Thymus (tissue), 11 donors: Measurements from ENCODE around the gene SLC35B4. TPM values are rescaled to one million over a fixed set of nuclear protein-coding genes. Genes with fewer than 3 reads are reported as not detected.

ENCODE experiments used
- DNase-seq, 9 donors: peaks; one replicate each; pipeline ENCODE4 v3.0.0-alpha.2; 2013; ENCODE audit warnings: low spot score in 9 of 9, low read depth in 6 of 9, missing footprints in 1 of 9
- H3K27ac ChIP-seq, 2 donors: one replicate each; pipeline ENCODE4 v1.5.1; 2013; ENCODE audit warnings: control low read depth in 1 of 2, low read depth in 1 of 2, low read length in 1 of 2, mild to moderate bottlenecking in 1 of 2, moderate library complexity in 1 of 2
- H3K27me3 ChIP-seq, 2 donors: one replicate each; pipeline ENCODE4 v1.5.1; 2013; ENCODE audit warnings: low read length in 1 of 2; ENCODE audit not compliant: control insufficient read depth in 2 of 2, insufficient read depth in 1 of 2
- H3K36me3 ChIP-seq, 2 donors: one replicate each; pipeline ENCODE4 v1.5.1; 2013; ENCODE audit warnings: low read length in 1 of 2, mild to moderate bottlenecking in 1 of 2, moderate library complexity in 1 of 2; ENCODE audit not compliant: control insufficient read depth in 2 of 2, insufficient read depth in 2 of 2
- H3K4me1 ChIP-seq, 2 donors: one replicate each; pipeline ENCODE4 v1.5.1; 2013; ENCODE audit warnings: low read length in 2 of 2; ENCODE audit not compliant: control insufficient read depth in 2 of 2, insufficient read depth in 2 of 2
- H3K4me3 ChIP-seq, 2 donors: one replicate each; pipeline ENCODE4 v1.5.1; 2013; ENCODE audit warnings: low read length in 2 of 2, control low read depth in 1 of 2, mild to moderate bottlenecking in 1 of 2
- H3K9me3 ChIP-seq, 2 donors: one replicate each; pipeline ENCODE4 v1.5.1; 2013; ENCODE audit warnings: low read length in 1 of 2, mild to moderate bottlenecking in 1 of 2; ENCODE audit not compliant: control insufficient read depth in 2 of 2, insufficient read depth in 1 of 2
- whole genome bisulfite sequencing: extraction: QIAGEN DNeasy Blood & Tissue Kit; methylation state at CpG from one replicate; pipeline ENCODE4 v1.1.7; 2013; 5-methylcytosine and 5-hydroxymethylcytosine counted together
- polyA plus RNA-seq: library from polyadenylated mRNA; stranded (reverse); fragments of 200-250 nt; gene quantifications from one replicate; pipeline ENCODE4 v1.2.3, GENCODE V29; 2013
- total RNA-seq: library from RNA; stranded (reverse); fragments of 120-200 nt; gene quantifications from one replicate; pipeline ENCODE4 v1.2.4, GENCODE V29; 2013
- donor health status: healthy.

Gene SLC35B4
- total and polyA plus RNA-seq, 2 donors, result 5.0 to 6.1 TPM

DNA sequence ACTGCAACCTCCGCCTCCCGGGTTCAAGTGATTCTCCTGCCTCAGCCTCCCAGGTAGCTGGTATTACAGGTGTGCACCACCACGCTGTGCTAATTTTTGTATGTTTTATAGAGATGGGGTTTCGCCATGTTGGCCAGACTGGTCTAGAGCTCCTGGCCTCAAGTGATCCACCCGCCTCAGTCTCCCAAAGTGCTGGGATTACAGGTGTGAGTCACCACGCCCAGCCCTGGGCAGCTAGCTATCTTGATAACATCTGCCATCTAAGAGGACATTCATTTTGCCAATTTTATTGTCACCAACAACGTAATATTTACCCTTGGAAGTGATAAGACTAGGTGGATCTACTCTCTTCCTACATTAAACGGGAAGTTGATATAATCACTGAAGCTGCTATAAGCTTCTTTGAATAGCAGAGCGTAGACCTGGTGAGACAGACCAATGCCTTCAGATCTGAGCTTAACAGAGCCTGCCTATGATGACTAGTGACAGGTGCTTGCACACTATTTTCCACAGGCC lies 39.7 kb upstream of the SLC35B4 start:
- WGBS, result 95% methylated on average over 9 of the region's 9 CpGs
- Histone ChIP-seq H3K4me3 (no peak overlapping the region), H3K27me3 (no peaks in the 10 kb centered on the region), H3K4me1 (no peaks in the 10 kb centered on the region), H3K27ac (no peak overlapping the region), H3K36me3 (no peaks in the 10 kb centered on the region), H3K9me3 (no peaks in the 10 kb centered on the region)
- DNase-seq, result no peak

DNA sequence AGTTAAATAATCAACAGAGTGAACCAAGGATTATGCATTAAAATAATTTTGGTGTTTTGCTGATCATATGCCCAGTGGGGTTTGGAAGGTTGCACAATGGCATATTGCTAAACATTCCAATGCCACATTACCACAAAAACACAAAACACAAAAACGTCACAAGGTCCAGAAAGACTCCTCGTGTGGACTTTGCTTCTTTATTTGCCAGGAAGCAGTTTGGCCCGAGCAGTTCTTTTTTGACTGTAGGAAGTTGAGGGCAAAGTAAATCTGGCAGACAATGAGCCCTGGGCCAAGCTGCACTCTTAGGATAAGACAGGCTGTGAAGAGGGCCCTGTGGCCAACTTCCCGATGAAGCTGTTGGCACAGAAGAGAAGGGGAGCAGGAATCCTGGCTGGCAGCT lies 39.2 kb upstream of the SLC35B4 start:
- no peak overlapping the region for H3K27ac ChIP-seq
- no peaks in the 10 kb centered on the region for H3K36me3 ChIP-seq
- H3K4me1 ChIP-seq, result no peaks in the 10 kb centered on the region
- no peaks in the 10 kb centered on the region for H3K27me3 ChIP-seq
- no peak for DNase-seq
- WGBS, result 22% methylated on average over 4 of the region's 4 CpGs
- no peaks in the 10 kb centered on the region for H3K9me3 ChIP-seq
- no peak overlapping the region for H3K4me3 ChIP-seq

DNA sequence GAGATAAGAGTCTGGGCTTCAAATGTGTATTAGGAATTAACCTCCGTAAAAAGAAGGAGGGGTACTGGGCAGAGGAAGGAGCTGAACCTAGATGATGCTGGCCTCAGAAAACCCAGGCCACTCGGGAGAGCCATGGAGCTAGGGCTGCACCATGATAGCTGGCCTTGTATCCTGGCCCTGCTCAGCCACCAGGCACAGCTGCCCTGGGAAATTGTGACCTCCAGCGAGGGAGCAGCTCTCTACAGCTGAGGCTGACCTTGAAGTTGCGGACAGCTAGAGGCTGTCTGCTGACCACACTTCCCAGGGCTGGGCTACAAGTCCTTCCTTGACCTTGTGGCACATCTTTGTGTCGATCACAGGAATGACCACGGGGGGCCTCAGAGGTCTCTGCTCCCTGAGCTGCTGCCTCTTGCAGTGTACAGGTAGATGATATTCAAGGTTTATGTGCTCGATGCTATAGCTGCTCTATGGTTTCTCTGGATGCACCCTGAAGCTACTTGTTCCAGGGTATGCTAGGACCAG lies 38.3 kb upstream of the SLC35B4 start:
- WGBS, result 85% methylated on average over 7 of the region's 7 CpGs
- no peak for DNase-seq
- H3K36me3 ChIP-seq, result no peaks in the 10 kb centered on the region
- no peaks in the 10 kb centered on the region for H3K9me3 ChIP-seq
- no peak overlapping the region for H3K27ac ChIP-seq
- no peaks in the 10 kb centered on the region for H3K27me3 ChIP-seq
- no peak overlapping the region for H3K4me3 ChIP-seq
- H3K4me1 ChIP-seq, result no peaks in the 10 kb centered on the region

GRCh38 chr7:134353411-134353810 lies 36.7 kb upstream of the SLC35B4 start:
- no peak for DNase-seq
- Histone ChIP-seq H3K4me3 (no peak overlapping the region), H3K4me1 (no peaks in the 10 kb centered on the region), H3K27me3 (no peaks in the 10 kb centered on the region), H3K9me3 (no peaks in the 10 kb centered on the region), H3K36me3 (no peaks in the 10 kb centered on the region), H3K27ac (no peak overlapping the region)
- WGBS, result 96% methylated on average over 4 of the region's 4 CpGs

- H3K4me3 ChIP-seq, result no peak overlapping the region
- no peaks in the 10 kb centered on the region for H3K4me1 ChIP-seq
- no peak overlapping the region for H3K27ac ChIP-seq
- no peak for DNase-seq
- H3K9me3 ChIP-seq, result no peaks in the 10 kb centered on the region
- no peaks in the 10 kb centered on the region for H3K27me3 ChIP-seq
- no peaks in the 10 kb centered on the region for H3K36me3 ChIP-seq
- 76% methylated on average over 7 of the region's 7 CpGs for WGBS
Observed at GRCh38 chr7:134351424-134351823, 34.7 kb upstream of the SLC35B4 start.

DNA sequence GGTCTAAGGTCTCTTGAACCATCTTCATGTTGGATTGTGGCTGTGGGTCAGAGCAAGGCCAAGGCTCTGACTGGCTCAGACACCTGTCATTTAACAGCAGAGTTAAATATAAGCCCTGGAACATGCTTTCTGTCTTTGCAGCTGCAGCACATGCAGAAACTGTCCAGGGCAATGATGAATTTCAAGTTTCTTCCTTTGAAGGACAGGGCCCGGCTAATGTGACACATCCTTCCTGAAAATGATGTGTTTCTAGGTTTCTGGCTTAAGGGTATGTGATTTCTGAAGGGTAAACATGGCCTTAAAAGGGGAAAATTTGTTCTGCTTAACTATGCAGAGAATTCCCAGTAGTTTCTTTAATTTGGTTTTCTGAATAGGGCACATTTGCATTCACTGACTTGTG lies 34.0 kb upstream of the SLC35B4 start:
- no peaks in the 10 kb centered on the region for H3K9me3 ChIP-seq
- DNase-seq, result no peak
- no peaks in the 10 kb centered on the region for H3K4me1 ChIP-seq
- H3K27me3 ChIP-seq, result no peaks in the 10 kb centered on the region
- no peaks in the 10 kb centered on the region for H3K36me3 ChIP-seq
- WGBS, result 5% methylated on average over 1 of the region's 1 CpG
- H3K4me3 ChIP-seq, result no peak overlapping the region
- no peak overlapping the region for H3K27ac ChIP-seq

DNA sequence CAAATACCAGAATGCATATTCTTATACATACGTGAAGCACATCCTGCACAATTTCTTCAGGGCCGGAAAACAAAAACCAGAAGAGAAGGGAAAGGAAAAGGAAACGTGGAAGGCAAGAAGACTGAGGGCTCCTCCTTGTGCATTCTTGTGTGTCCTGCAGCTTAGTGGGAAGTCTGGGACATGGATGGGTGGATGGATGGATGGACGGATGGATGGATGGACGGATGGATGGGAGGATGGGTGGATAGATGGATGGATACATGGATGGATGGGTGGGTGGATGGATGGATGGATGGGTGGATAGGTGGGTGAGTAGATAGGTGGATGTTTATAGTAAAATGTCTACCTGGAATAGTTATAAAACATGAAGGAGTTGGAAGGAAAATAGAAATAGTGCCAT lies 30.8 kb upstream of the SLC35B4 start:
- Histone ChIP-seq H3K4me1 (no peaks in the 10 kb centered on the region), H3K27me3 (no peaks in the 10 kb centered on the region), H3K27ac (no peak overlapping the region), H3K36me3 (no peaks in the 10 kb centered on the region), H3K9me3 (no peaks in the 10 kb centered on the region), H3K4me3 (no peak overlapping the region)
- 95% methylated on average over 5 of the region's 5 CpGs for WGBS
- no peak for DNase-seq

- H3K27ac ChIP-seq, result no peak overlapping the region
- no peaks in the 10 kb centered on the region for H3K36me3 ChIP-seq
- WGBS, result 87% methylated on average over 6 of the region's 6 CpGs
- no peaks in the 10 kb centered on the region for H3K4me1 ChIP-seq
- H3K4me3 ChIP-seq, result no peak overlapping the region
- H3K9me3 ChIP-seq, result no peaks in the 10 kb centered on the region
- H3K27me3 ChIP-seq, result no peaks in the 10 kb centered on the region
- DNase-seq, result no peak
Observed at GRCh38 chr7:134343796-134344195, 27.1 kb upstream of the SLC35B4 start.

GRCh38 chr7:134343136-134343535 lies 26.4 kb upstream of the SLC35B4 start:
- no peak overlapping the region for H3K4me3 ChIP-seq
- H3K36me3 ChIP-seq, result no peaks in the 10 kb centered on the region
- H3K27me3 ChIP-seq, result no peaks in the 10 kb centered on the region
- H3K4me1 ChIP-seq, result no peaks in the 10 kb centered on the region
- no peak overlapping the region for H3K27ac ChIP-seq
- H3K9me3 ChIP-seq, result no peaks in the 10 kb centered on the region
- DNase-seq, result no peak

DNA sequence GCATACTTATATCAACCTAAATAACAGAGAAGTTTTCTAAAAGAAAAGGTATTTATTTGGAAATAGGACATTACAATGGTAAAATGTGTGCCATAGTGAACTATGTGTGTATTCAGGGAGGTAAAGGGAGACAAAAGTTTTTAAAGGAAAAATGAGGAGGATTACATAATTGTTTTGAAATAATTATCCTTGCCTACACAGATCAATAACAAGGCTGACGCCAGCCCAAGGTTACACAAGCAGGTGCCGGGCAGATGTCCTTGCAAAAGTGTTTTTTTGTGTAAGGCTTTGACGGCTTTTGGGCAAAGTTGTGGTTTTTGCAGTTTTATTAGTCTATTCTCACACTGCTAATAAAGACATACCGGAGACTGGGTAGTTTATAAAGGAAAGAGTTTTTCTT lies 22.7 kb upstream of the SLC35B4 start:
- DNase-seq, result no peak
- Histone ChIP-seq H3K9me3 (no peaks in the 10 kb centered on the region), H3K4me3 (no peak overlapping the region), H3K27me3 (no peaks in the 10 kb centered on the region), H3K36me3 (no peaks in the 10 kb centered on the region), H3K27ac (no peak overlapping the region), H3K4me1 (no peaks in the 10 kb centered on the region)
- WGBS, result 97% methylated on average over 4 of the region's 4 CpGs
